ENCODE results near the gene HCN1. TPM values are rescaled to one million over a fixed set of nuclear protein-coding genes. Genes with fewer than 3 reads are reported as not detected.

HCN1 gene
- total RNA-seq, 2 donors from 2014 or later = 5.9 to 10.8 TPM

DNA sequence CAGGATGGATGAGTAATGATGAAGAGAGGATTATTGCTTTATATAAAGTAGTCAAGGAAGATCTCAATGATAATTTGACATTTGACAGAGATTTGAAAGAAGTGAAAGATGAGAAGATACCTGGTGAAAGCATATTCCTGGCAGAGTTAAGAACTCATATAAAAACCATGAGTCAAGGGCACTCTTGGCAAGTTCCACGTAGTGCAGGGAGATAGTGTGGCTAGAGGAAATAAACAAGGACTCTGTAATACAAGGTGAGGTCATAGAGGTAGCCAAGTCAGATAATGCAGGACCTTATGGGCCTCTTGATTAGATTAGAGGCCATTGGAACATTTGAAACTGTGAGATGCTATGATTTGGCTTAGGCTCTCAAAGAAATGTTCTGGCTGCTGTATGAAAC is 72.3 kb downstream of the HCN1 start:
- WGBS, 2 experiments (ENCODE audit: insufficient coverage in 1 of 2, insufficient read length in 1 of 2) = 94% methylated on average over 1 of the region's 1 CpG; no CpG with 5 or more reads in 1 of the 2 experiments
- no peak for DNase-seq
- H3K4me1 Mint-ChIP-seq = no peaks in the 10 kb centered on the region

DNA sequence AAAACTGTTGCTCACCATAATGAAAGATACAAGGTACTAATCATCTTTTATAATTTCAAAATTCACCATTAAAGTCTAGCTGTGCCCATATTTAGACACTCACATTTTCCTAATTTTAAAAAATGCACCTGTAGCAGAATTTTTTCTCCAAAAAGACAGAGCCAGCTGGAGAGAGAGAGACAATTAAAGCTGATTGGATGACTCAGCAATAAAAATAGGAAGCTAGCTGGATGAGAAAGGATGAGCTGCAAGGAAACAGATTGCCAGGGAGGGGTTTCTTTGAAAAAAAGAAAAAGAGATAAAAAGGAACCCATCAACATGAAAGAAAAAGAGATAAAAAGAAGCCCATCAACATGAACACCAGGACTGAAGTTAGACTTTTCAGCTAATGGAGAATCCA is 73.8 kb downstream of the HCN1 start:
- Histone ChIP-seq H3K4me1 (ENCODE audit: control insufficient read depth, insufficient read depth, low read length) (no peaks in the 10 kb centered on the region), H3K36me3 (ENCODE audit: control insufficient read depth, insufficient read depth, low read length) (no peaks in the 10 kb centered on the region), H3K4me3 (ENCODE audit: low read length) (no peak overlapping the region), H3K9me3 (ENCODE audit: control insufficient read depth, low read length) (no peaks in the 10 kb centered on the region), H3K27ac (ENCODE audit: low read depth, low read length) (no peak overlapping the region), H3K9ac (ENCODE audit: extremely low read depth, low read length, poor library complexity, severe bottlenecking) (no peak overlapping the region), H3K27me3 (ENCODE audit: control insufficient read depth, insufficient read depth, low read length, poor library complexity, severe bottlenecking) (no peaks in the 10 kb centered on the region)
- Mint-ChIP-seq H3K4me1 (no peaks in the 10 kb centered on the region), H3K4me3 (no peak overlapping the region), H3K36me3 (ENCODE audit: low read depth) (no peaks in the 10 kb centered on the region), H3K9me3 (no peaks in the 10 kb centered on the region), H3K27ac (no peak overlapping the region), H3K27me3 (ENCODE audit: insufficient read depth) (no peaks in the 10 kb centered on the region)
- no peak for TF ChIP-seq CTCF (conservative IDR thresholded peaks at IDR 0.05)
- no peak for DNase-seq

More for the DNA sequence above, 72.3 kb downstream of the HCN1 start:
- Histone ChIP-seq H3K36me3 (ENCODE audit: control insufficient read depth, insufficient read depth, low read length) (no peaks in the 10 kb centered on the region), H3K9me3 (ENCODE audit: control insufficient read depth, low read length) (no peaks in the 10 kb centered on the region), H3K4me1 (ENCODE audit: control insufficient read depth, insufficient read depth, low read length) (no peaks in the 10 kb centered on the region), H3K9ac (ENCODE audit: extremely low read depth, low read length, poor library complexity, severe bottlenecking) (no peak overlapping the region), H3K4me3 (ENCODE audit: low read length) (no peak overlapping the region), H3K27ac (ENCODE audit: low read depth, low read length) (no peak overlapping the region), H3K27me3 (ENCODE audit: control insufficient read depth, insufficient read depth, low read length, poor library complexity, severe bottlenecking) (no peaks in the 10 kb centered on the region)
- TF ChIP-seq CTCF (conservative IDR thresholded peaks at IDR 0.05) = no peak
- Mint-ChIP-seq H3K27ac (no peak overlapping the region), H3K9me3 (no peaks in the 10 kb centered on the region), H3K4me3 (no peak overlapping the region), H3K36me3 (ENCODE audit: low read depth) (no peaks in the 10 kb centered on the region), H3K27me3 (ENCODE audit: insufficient read depth) (no peaks in the 10 kb centered on the region)

GRCh38 chr5:45617859-45618416 is 78.2 kb downstream of the HCN1 start:
- Mint-ChIP-seq H3K4me1 (no peaks in the 10 kb centered on the region), H3K4me3 (no peak overlapping the region), H3K27me3 (ENCODE audit: insufficient read depth) (no peaks in the 10 kb centered on the region), H3K27ac (no peak overlapping the region), H3K9me3 (no peaks in the 10 kb centered on the region), H3K36me3 (ENCODE audit: low read depth) (no peaks in the 10 kb centered on the region)
- H3K9me3 ChIP-seq (ENCODE audit: control insufficient read depth, low read length) = no peaks in the 10 kb centered on the region
- H3K36me3 ChIP-seq (ENCODE audit: control insufficient read depth, insufficient read depth, low read length) = no peaks in the 10 kb centered on the region
- WGBS, 2 experiments (ENCODE audit: insufficient coverage in 1 of 2, insufficient read length in 1 of 2) = 85 to 93% methylated on average over 3 of the region's 3 CpGs
- H3K4me3 ChIP-seq (ENCODE audit: low read length) = no peak overlapping the region
- no peaks in the 10 kb centered on the region for H3K4me1 ChIP-seq (ENCODE audit: control insufficient read depth, insufficient read depth, low read length)
- no peaks in the 10 kb centered on the region for H3K27me3 ChIP-seq (ENCODE audit: control insufficient read depth, insufficient read depth, low read length, poor library complexity, severe bottlenecking)
- no peak overlapping the region for H3K27ac ChIP-seq (ENCODE audit: low read depth, low read length)
- no peak for DNase-seq
- no peak for TF ChIP-seq CTCF (conservative IDR thresholded peaks at IDR 0.05)
- H3K9ac ChIP-seq (ENCODE audit: extremely low read depth, low read length, poor library complexity, severe bottlenecking) = no peak overlapping the region
